K562 (cell line): Measurements from ENCODE around the gene MRPL28. TPM values are rescaled to one million over a fixed set of nuclear protein-coding genes. Genes with fewer than 3 reads are reported as not detected.

Source experiments
- AFF4 ChIP-seq: sonication (generic); formaldehyde crosslinking; IDR thresholded peaks from 2 replicates; pipeline ENCODE4 v1.8.0; 2023; ENCODE audit warnings: mild to moderate bottlenecking, missing genetic modification reagents
- ELF4 ChIP-seq: fragments of 450-650 bp; formaldehyde crosslinking; IDR thresholded peaks from 2 replicates; pipeline ENCODE4 v1.4.0; 2022; ENCODE audit warnings: missing genetic modification characterization
- FOXP1 ChIP-seq: sonication (generic); formaldehyde crosslinking; IDR thresholded peaks from 2 replicates; pipeline ENCODE4 v1.8.0; 2022; ENCODE audit warnings: mild to moderate bottlenecking, missing genetic modification reagents
- MEIS2 ChIP-seq: fragments of 450-650 bp; IDR thresholded peaks from 2 replicates; pipeline ENCODE4 v1.6.1; 2014; ENCODE audit warnings: mild to moderate bottlenecking; ENCODE audit not compliant: partially characterized antibody
- PHF8 ChIP-seq: fragments of 200-600 bp; sonication (generic); IDR thresholded peaks from 2 replicates; pipeline ENCODE4 v1.6.1; 2012; ENCODE audit warnings: mixed run types, mild to moderate bottlenecking, inconsistent platforms, low read length, moderate library complexity, borderline replicate concordance
- PRMT5 ChIP-seq: sonication (generic); formaldehyde crosslinking; IDR thresholded peaks from 2 replicates; pipeline ENCODE4 v1.5.0; 2020; ENCODE audit warnings: missing genetic modification reagents
- RBM25 ChIP-seq: fragments of 200-400 bp; formaldehyde crosslinking; IDR thresholded peaks from 2 replicates; pipeline ENCODE4 v1.6.1; 2018; ENCODE audit warnings: low read length, low read depth, moderate library complexity; ENCODE audit not compliant: severe bottlenecking
- RCOR1 ChIP-seq, 2 experiments: IDR thresholded peaks; 2 replicates each; pipeline ENCODE4 v1.6.1; 2012; ENCODE audit warnings: low read depth in 2 of 2, low read length in 2 of 2, borderline replicate concordance in 1 of 2, improper control_type of control experiment in 1 of 2
- REST ChIP-seq, 2 experiments: fragments of 450-650 bp; formaldehyde crosslinking in 1 of 2; IDR thresholded peaks; 2 replicates each; pipeline versions ENCODE4 v1.4.0 to v1.6.1; 2014 to 2020; ENCODE audit warnings: mild to moderate bottlenecking in 2 of 2, borderline replicate concordance in 1 of 2, low read depth in 1 of 2
- TAF7 ChIP-seq: fragments of 450-650 bp; IDR thresholded peaks from 2 replicates; pipeline ENCODE4 v1.6.1; 2016; ENCODE audit warnings: missing genetic modification characterization, missing compliant biosample characterization
- TAL1 ChIP-seq: fragments of 450-650 bp; IDR thresholded peaks from 2 replicates; pipeline ENCODE4 v1.6.1; 2016; ENCODE audit warnings: mild to moderate bottlenecking
- ZKSCAN3 ChIP-seq: fragments of 250-450 bp; sonication (Bioruptor Pico); IDR thresholded peaks from 2 replicates; pipeline ENCODE4 v1.4.0; 2020
- polyA plus RNA-seq, 8 experiments: library from polyadenylated mRNA; depleted of rRNA in 4 of 8; stranded (reverse) in 5 of 8; unstranded in 3 of 8; fragments of >200 nt; fragmentation: Nextera tagmentation in 2 of 8; fragmentation: Illumina TruSeq in 1 of 8; extraction: Ambion mirVana in 2 of 8; extraction: Trizol in 1 of 8; gene quantifications; 2 replicates each; pipeline versions ENCODE4 v1.2.1 to v1.2.3, GENCODE V29; 2011 to 2014; ENCODE audit warnings: inconsistent platforms in 1 of 8, missing spikeins in 1 of 8
- total RNA-seq, 7 experiments: library from RNA; depleted of rRNA in 6 of 7; stranded (reverse); fragments of >200 nt in 6 of 7; fragmentation: Illumina TruSeq in 2 of 7; extraction: Trizol in 2 of 7; gene quantifications; 2 replicates each; pipeline versions ENCODE4 v1.2.1 to v1.2.3, GENCODE V29; 2011 to 2021; ENCODE audit warnings: low replicate concordance in 1 of 7
- TF ChIP-seq, protein P1 (sequence below): fragments of 450-650 bp; IDR thresholded peaks from 2 replicates; pipeline ENCODE4 v1.6.1; 2014; ENCODE audit warnings: low read depth, mild to moderate bottlenecking, moderate library complexity, borderline replicate concordance

Gene MRPL28
- total and polyA plus RNA-seq, 9 of the 15 experiments (the other 6 are each of a cell fraction or from before 2014, with no cell fraction given), result 2.5 to 323 (median 175) TPM

GRCh38 chr16:324451-325334, 45.6 kb downstream of the MRPL28 start (continued):
- TF ChIP-seq AFF4 (no peak), MEIS2 (peak; percentile 89), FOXP1 (CRISPR knock-in tag) (no peak; the same call in 1 of the 2 replicates), TAL1 (peak; percentile 85), TAF7 (tag) (no peak), ELF4 (CRISPR knock-in tag) (no peak), RCOR1 (IDR thresholded peaks at IDR 0.05; ENCODE audit: borderline replicate concordance in 1 of 2, low read depth in 2 of 2, low read length in 2 of 2) (peak in 1 of 2 experiments; percentile 78; a peak in 2 of 4 replicates), PHF8 (peak; percentile 27; the same call in 1 of the 2 replicates), ZKSCAN3 (CRISPR knock-in tag) (no peak), REST (IDR thresholded peaks at IDR 0.05; ENCODE audit: borderline replicate concordance) (no peak; the same call in 1 of the 2 replicates), REST (CRISPR knock-in tag; IDR thresholded peaks at IDR 0.05; ENCODE audit: low read depth) (no peak), RBM25 (no peak), PRMT5 (CRISPR knock-in tag) (no peak)
- TF ChIP-seq, protein P1, sequence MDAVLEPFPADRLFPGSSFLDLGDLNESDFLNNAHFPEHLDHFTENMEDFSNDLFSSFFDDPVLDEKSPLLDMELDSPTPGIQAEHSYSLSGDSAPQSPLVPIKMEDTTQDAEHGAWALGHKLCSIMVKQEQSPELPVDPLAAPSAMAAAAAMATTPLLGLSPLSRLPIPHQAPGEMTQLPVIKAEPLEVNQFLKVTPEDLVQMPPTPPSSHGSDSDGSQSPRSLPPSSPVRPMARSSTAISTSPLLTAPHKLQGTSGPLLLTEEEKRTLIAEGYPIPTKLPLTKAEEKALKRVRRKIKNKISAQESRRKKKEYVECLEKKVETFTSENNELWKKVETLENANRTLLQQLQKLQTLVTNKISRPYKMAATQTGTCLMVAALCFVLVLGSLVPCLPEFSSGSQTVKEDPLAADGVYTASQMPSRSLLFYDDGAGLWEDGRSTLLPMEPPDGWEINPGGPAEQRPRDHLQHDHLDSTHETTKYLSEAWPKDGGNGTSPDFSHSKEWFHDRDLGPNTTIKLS, result no peak; the same call in 1 of the 2 replicates
